Measurements from ENCODE around the gene TMEM151B. TPM values are rescaled to one million over a fixed set of nuclear protein-coding genes. Genes with fewer than 3 reads are reported as not detected.

TMEM151B gene
- total RNA-seq, 3 donors from 2014 or later (not counting 1 experiment from before 2014, with no cell fraction given), result not detected

DNA sequence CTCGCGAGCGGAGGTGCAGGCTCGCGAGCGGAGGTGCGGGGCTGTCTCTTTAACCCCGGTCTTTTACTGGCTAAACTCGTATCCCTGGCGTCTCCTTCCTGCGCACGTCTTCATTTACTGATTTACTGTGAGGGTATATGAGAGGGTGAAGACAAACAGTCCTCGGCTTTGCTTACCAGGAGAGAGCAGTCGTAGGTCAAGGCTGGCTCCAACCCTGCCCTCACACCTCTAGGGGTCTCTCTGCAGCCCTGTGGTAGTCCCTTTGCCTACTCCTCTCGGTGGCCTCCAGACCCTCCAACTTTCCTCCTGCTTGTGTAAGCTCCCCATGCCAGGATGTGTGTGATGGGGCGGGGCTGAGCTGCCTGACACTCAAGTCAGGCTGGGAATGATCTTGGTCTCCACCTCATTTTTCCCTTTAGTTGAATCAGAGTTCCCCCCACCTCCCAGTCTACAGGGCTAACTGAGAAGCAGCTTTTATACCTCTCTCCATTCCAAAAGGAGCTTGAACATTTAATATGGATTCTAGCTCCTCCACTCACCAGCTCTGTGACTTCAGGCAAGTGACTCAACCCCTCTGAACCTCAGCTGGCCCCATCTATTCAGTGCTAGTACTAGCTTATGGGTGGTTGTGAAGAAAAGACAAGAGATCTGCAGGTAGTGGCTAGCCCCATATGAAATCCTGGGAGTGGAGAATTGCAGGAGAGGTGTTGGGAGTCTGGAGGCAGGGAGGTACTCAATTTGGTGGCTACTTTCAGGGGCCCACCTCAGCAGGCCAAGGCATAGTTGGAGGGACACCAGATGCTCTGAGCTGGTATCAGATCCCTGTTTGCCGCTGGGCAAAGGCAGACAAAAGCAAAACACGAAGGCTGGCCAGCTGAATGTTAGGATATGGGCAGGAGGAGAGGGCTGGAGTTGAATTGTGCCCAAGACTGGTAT, 46.0 kb upstream of the TMEM151B start:
- peak overlapping the region in 1 of 2 donors; percentile 45 for H3K27ac Mint-ChIP-seq
- Histone ChIP-seq H3K27ac (ENCODE audit: low read length) (no peak overlapping the region), H3K27me3 (ENCODE audit: control insufficient read depth, insufficient read depth, low read length) (no peaks in the 10 kb centered on the region), H3K36me3 (ENCODE audit: control insufficient read depth, insufficient read depth, low read length) (no peaks in the 10 kb centered on the region), H3K4me3 (ENCODE audit: low read length) (peak overlapping the region; percentile 27), H3K4me1 (ENCODE audit: control insufficient read depth, insufficient read depth, low read length) (peaks cover 26% of the 10 kb centered on the region), H3K9me3 (ENCODE audit: control insufficient read depth, insufficient read depth, low read length) (no peaks in the 10 kb centered on the region)
- H3K4me1 Mint-ChIP-seq, result peaks cover 16 to 33% of the 10 kb centered on the region in 2 donors
- TF ChIP-seq, protein P1, sequence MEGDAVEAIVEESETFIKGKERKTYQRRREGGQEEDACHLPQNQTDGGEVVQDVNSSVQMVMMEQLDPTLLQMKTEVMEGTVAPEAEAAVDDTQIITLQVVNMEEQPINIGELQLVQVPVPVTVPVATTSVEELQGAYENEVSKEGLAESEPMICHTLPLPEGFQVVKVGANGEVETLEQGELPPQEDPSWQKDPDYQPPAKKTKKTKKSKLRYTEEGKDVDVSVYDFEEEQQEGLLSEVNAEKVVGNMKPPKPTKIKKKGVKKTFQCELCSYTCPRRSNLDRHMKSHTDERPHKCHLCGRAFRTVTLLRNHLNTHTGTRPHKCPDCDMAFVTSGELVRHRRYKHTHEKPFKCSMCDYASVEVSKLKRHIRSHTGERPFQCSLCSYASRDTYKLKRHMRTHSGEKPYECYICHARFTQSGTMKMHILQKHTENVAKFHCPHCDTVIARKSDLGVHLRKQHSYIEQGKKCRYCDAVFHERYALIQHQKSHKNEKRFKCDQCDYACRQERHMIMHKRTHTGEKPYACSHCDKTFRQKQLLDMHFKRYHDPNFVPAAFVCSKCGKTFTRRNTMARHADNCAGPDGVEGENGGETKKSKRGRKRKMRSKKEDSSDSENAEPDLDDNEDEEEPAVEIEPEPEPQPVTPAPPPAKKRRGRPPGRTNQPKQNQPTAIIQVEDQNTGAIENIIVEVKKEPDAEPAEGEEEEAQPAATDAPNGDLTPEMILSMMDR (IDR thresholded peaks at IDR 0.05), result no peak
- DNase-seq (no peak), ATAC-seq (no peak)
- H3K9me3 Mint-ChIP-seq, result no peaks in the 10 kb centered on the region
- H3K4me3 Mint-ChIP-seq, result peak overlapping the region; percentile 78
- WGBS (ENCODE audit: insufficient coverage), result 15% methylated on average over 16 of the region's 18 CpGs
- intact Hi-C loops (cut with micrococcal nuclease), result loop anchor here (5.0 kb wide), 1 partner anchor 52 kb away; no protein-coding TSS in a partner anchor
- H3K27me3 Mint-ChIP-seq (ENCODE audit: low read depth in 2 of 2), result no peaks in the 10 kb centered on the region
- no peaks in the 10 kb centered on the region for H3K36me3 Mint-ChIP-seq

DNA sequence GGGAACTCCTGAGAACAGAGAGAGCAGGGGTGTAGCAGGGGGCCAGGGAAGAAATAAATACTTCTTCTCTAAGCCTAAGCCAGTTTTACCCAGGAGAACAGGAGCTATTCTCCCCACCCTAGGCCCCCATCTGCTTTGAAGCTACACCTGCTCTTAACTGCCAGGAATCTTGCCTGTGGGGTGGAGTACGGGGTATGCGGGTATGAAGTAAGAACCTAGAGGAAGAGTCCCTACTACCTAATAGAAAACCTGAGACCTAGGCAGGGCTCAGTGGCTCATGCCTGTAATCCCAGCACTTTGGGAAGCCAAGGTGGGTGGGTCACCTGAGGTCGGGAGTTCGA, 45.3 kb upstream of the TMEM151B start:
- Histone ChIP-seq H3K36me3 (ENCODE audit: control insufficient read depth, insufficient read depth, low read length) (no peaks in the 10 kb centered on the region), H3K4me3 (ENCODE audit: low read length) (no peak overlapping the region), H3K4me1 (ENCODE audit: control insufficient read depth, insufficient read depth, low read length) (peaks cover 20% of the 10 kb centered on the region), H3K27me3 (ENCODE audit: control insufficient read depth, insufficient read depth, low read length) (no peaks in the 10 kb centered on the region), H3K27ac (ENCODE audit: low read length) (no peak overlapping the region), H3K9me3 (ENCODE audit: control insufficient read depth, insufficient read depth, low read length) (no peaks in the 10 kb centered on the region)
- TF ChIP-seq, protein P1 (IDR thresholded peaks at IDR 0.05), result no peak
- Mint-ChIP-seq H3K4me1 (peaks cover 16 to 29% of the 10 kb centered on the region in 2 donors), H3K9me3 (no peaks in the 10 kb centered on the region), H3K27ac (no peak overlapping the region), H3K27me3 (ENCODE audit: low read depth in 2 of 2) (no peaks in the 10 kb centered on the region), H3K36me3 (no peaks in the 10 kb centered on the region), H3K4me3 (peak overlapping the region; percentile 13)
- no peak for ATAC-seq
- 100% methylated on average over 2 of the region's 4 CpGs for WGBS (ENCODE audit: insufficient coverage)
- DNase-seq, result no peak
- intact Hi-C loops (cut with micrococcal nuclease), result loop anchor here (5.0 kb wide), 1 partner anchor 53 kb away; no protein-coding TSS in a partner anchor

DNA sequence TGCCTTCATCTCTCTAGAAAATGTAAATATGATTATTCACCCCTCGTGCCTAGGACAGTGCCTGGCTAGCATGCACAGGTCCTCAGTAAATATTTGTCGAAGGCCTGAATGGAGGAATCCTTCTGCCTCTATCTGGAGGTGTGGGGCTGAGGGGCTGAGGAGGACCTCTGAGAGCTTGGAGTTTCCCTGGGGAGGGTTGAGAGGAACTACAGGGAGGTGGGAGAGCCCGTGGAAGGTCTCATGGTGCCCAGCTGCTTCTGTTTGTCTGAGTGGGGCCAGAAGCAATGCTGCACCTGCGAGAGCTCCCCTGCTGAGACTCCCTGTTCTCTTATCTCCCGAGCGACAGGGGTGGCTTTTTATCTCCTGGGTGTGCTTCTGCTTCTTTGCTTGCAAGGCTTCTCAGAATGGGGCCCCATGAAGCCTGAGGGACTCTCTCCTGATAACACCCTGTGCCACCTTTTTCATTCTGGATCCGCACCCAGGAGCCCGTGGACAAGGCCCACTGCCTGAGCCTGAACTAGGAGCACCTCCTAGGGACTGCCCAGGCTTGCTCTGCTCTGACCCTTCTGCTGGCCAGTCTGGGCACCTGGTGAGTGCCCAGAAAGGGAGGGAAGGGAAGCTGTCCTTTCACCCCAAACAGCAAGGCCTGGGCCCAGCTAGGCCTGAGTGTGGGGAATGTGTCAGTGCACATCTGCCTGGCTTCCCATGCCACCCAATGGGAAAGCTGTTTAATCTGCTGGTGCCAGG, 44.5 kb upstream of the TMEM151B start:
- H3K9me3 Mint-ChIP-seq, result no peaks in the 10 kb centered on the region
- Histone ChIP-seq H3K27ac (ENCODE audit: low read length) (no peak overlapping the region), H3K27me3 (ENCODE audit: control insufficient read depth, insufficient read depth, low read length) (no peaks in the 10 kb centered on the region), H3K4me1 (ENCODE audit: control insufficient read depth, insufficient read depth, low read length) (peaks cover 19% of the 10 kb centered on the region), H3K4me3 (ENCODE audit: low read length) (no peak overlapping the region), H3K9me3 (ENCODE audit: control insufficient read depth, insufficient read depth, low read length) (no peaks in the 10 kb centered on the region), H3K36me3 (ENCODE audit: control insufficient read depth, insufficient read depth, low read length) (no peaks in the 10 kb centered on the region)
- ATAC-seq (no peak), DNase-seq (no peak)
- H3K4me3 Mint-ChIP-seq, result no peak overlapping the region
- H3K36me3 Mint-ChIP-seq, result no peaks in the 10 kb centered on the region
- no peaks in the 10 kb centered on the region for H3K27me3 Mint-ChIP-seq (ENCODE audit: low read depth in 2 of 2)
- TF ChIP-seq, protein P1 (IDR thresholded peaks at IDR 0.05), result no peak
- peaks cover 16 to 29% of the 10 kb centered on the region in 2 donors for H3K4me1 Mint-ChIP-seq
- WGBS (ENCODE audit: insufficient coverage), result 81% methylated on average over 8 of the region's 8 CpGs
- intact Hi-C loops (cut with micrococcal nuclease), result no loop called here
- H3K27ac Mint-ChIP-seq, result no peak overlapping the region

Data from natural killer cell (primary cell).